Natural killer cell (primary cell): ENCODE data around the gene XPNPEP2. TPM values are rescaled to one million over a fixed set of nuclear protein-coding genes. Genes with fewer than 3 reads are reported as not detected.

Experiments used
- ATAC-seq, 3 donors: fragments of 150-1000 bp in 2 of 3; fragments of 200-7000 bp in 1 of 3; cut with Tn5 transposase; 1 replicate in 1 of 3; 2 replicates in 2 of 3; pipeline ENCODE4 v1.10.0; 2021; ENCODE audit warnings: mild to moderate bottlenecking in 2 of 3, moderate library complexity in 2 of 3
- DNase-seq, 2 donors: peaks; one replicate each; pipeline versions ENCODE4 v3.0.0 to v3.0.0-alpha.2; 2013 to 2021; ENCODE audit warnings: mixed read lengths in 1 of 2
- H3K27ac ChIP-seq: one replicate; pipeline ENCODE4 v1.5.1; 2013; ENCODE audit warnings: mild to moderate bottlenecking, low read length
- H3K27me3 ChIP-seq: one replicate; pipeline ENCODE4 v1.6.1; 2013; ENCODE audit warnings: low read length; ENCODE audit not compliant: control insufficient read depth, insufficient read depth
- H3K36me3 ChIP-seq: one replicate; pipeline ENCODE4 v1.6.1; 2013; ENCODE audit warnings: low read length; ENCODE audit not compliant: control insufficient read depth, insufficient read depth
- H3K4me1 ChIP-seq: one replicate; pipeline ENCODE4 v1.6.1; 2013; ENCODE audit warnings: low read length; ENCODE audit not compliant: control insufficient read depth, insufficient read depth
- H3K4me3 ChIP-seq: one replicate; pipeline ENCODE4 v1.5.1; 2013; ENCODE audit warnings: low read length
- H3K9me3 ChIP-seq: one replicate; pipeline ENCODE4 v1.6.1; 2013; ENCODE audit warnings: low read length; ENCODE audit not compliant: control insufficient read depth, insufficient read depth
- H3K27ac Mint-ChIP-seq, 2 donors: one replicate each; pipeline ENCODE4 v1.8.0; 2022; ENCODE audit warnings: mild to moderate bottlenecking in 2 of 2, mixed read lengths in 2 of 2, moderate library complexity in 1 of 2
- H3K27me3 Mint-ChIP-seq, 2 donors: one replicate each; pipeline ENCODE4 v1.8.0; 2022; ENCODE audit warnings: low read depth in 2 of 2, mixed read lengths in 2 of 2
- H3K36me3 Mint-ChIP-seq: one replicate; pipeline ENCODE4 v1.8.0; 2022; ENCODE audit warnings: mixed read lengths
- H3K4me1 Mint-ChIP-seq, 2 donors: one replicate each; pipeline ENCODE4 v1.8.0; 2022; ENCODE audit warnings: mixed read lengths in 2 of 2
- H3K4me3 Mint-ChIP-seq: one replicate; pipeline ENCODE4 v1.8.0; 2022; ENCODE audit warnings: mild to moderate bottlenecking, moderate library complexity, mixed read lengths
- H3K9me3 Mint-ChIP-seq, 2 donors: one replicate each; pipeline ENCODE4 v1.8.0; 2022; ENCODE audit warnings: mixed read lengths in 2 of 2
- CTCF ChIP-seq: fragments of 200-600 bp; IDR thresholded peaks from one replicate; pipeline ENCODE4 v1.8.0; 2022; ENCODE audit warnings: antibody characterized with exemption
- WGBS: methylation state at CpG from one replicate; pipeline ENCODE4 v1.1.7; 2013; ENCODE audit warnings: missing lambda C conversion rate; ENCODE audit not compliant: insufficient coverage; 5-methylcytosine and 5-hydroxymethylcytosine counted together
- intact Hi-C: fragments of 100-400 bp; cut with micrococcal nuclease; formaldehyde crosslinking; loops from one replicate; pipeline ENCODE4 v1.14.2; 2022
- total RNA-seq, 4 donors: library from RNA; stranded (reverse); fragments of 120-200 nt in 1 of 4; gene quantifications; one replicate each; pipeline versions ENCODE4 v1.2.3 to v1.2.4, GENCODE V29; 2013 to 2022

Gene XPNPEP2
- total RNA-seq, 3 donors from 2014 or later (not counting 1 experiment from before 2014, with no cell fraction given), result 0.96 to 2.6 (median 1.6) TPM

GRCh38 chrX:129693354-129693753 is 45.4 kb upstream of the XPNPEP2 start:
- intact Hi-C loops, result no loop called here
- Histone ChIP-seq H3K36me3 (no peaks in the 10 kb centered on the region), H3K27me3 (no peaks in the 10 kb centered on the region), H3K27ac (no peak overlapping the region), H3K4me3 (no peak overlapping the region), H3K4me1 (no peaks in the 10 kb centered on the region), H3K9me3 (no peaks in the 10 kb centered on the region)
- Mint-ChIP-seq H3K9me3 (no peaks in the 10 kb centered on the region), H3K27ac (no peak overlapping the region), H3K27me3 (peaks cover 0 to 12% of the 10 kb centered on the region in 2 donors), H3K36me3 (no peaks in the 10 kb centered on the region), H3K4me3 (no peak overlapping the region), H3K4me1 (no peaks in the 10 kb centered on the region)
- DNase-seq (no peak), ATAC-seq (no peak)
- TF ChIP-seq CTCF, result no peak
- 95% methylated on average over 2 of the region's 3 CpGs for WGBS

DNA sequence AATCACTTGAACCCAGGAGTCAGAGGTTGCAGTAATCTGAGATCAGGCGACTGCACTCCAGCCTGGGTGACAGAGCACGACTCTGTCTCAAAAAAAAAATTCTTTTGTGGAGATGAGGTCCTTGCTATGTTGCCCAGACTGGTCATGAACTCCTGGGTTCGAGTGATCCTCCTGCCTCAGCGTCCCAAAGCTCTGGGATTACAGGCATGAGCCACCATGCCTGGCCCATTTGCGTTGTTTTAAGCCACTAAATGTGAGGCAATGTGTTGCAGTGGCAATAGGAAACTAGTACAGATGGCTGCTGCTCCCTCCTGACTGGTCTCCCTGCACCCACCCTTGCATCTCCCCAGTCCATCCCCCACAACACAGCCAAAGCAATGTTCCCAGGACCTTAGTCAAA is 44.0 kb upstream of the XPNPEP2 start:
- Mint-ChIP-seq H3K4me1 (no peaks in the 10 kb centered on the region), H3K9me3 (no peaks in the 10 kb centered on the region), H3K27me3 (peaks cover 0 to 12% of the 10 kb centered on the region in 2 donors), H3K4me3 (no peak overlapping the region), H3K27ac (no peak overlapping the region), H3K36me3 (no peaks in the 10 kb centered on the region)
- Histone ChIP-seq H3K4me3 (no peak overlapping the region), H3K9me3 (no peaks in the 10 kb centered on the region), H3K27ac (no peak overlapping the region), H3K27me3 (no peaks in the 10 kb centered on the region), H3K4me1 (no peaks in the 10 kb centered on the region), H3K36me3 (no peaks in the 10 kb centered on the region)
- WGBS, result 95% methylated on average over 5 of the region's 5 CpGs
- intact Hi-C loops, result no loop called here
- no peak for ATAC-seq
- TF ChIP-seq CTCF, result no peak
- DNase-seq, result no peak

DNA sequence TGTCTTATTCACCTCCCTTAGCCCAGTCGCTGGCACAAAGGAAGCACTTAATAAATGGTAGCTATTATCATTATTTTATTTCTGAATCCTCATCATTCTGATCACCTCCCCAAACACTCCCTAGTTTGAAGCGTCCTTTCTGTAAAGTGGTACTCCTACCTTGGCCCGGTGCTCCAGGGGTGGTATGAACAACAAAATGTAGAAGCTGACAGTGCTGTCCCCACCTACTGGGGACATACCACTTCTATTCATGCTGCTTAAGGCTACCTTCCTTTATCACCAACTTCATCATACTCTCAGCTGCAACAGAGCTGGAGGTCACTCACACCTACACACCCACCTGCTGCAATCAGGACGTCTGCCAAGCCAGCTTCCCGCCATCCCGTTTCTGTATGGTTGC is 43.2 kb upstream of the XPNPEP2 start:
- H3K4me1 Mint-ChIP-seq, result no peaks in the 10 kb centered on the region
- no peaks in the 10 kb centered on the region for H3K36me3 Mint-ChIP-seq
- Histone ChIP-seq H3K9me3 (no peaks in the 10 kb centered on the region), H3K36me3 (no peaks in the 10 kb centered on the region), H3K4me3 (no peak overlapping the region), H3K4me1 (no peaks in the 10 kb centered on the region), H3K27ac (no peak overlapping the region), H3K27me3 (no peaks in the 10 kb centered on the region)
- DNase-seq, result no peak
- intact Hi-C loops, result no loop called here
- no peak for TF ChIP-seq CTCF
- H3K4me3 Mint-ChIP-seq, result no peak overlapping the region
- ATAC-seq, result no peak
- H3K27me3 Mint-ChIP-seq, result peaks cover 0 to 12% of the 10 kb centered on the region in 2 donors
- H3K27ac Mint-ChIP-seq, result no peak overlapping the region
- 84% methylated on average over 3 of the region's 6 CpGs for WGBS
- H3K9me3 Mint-ChIP-seq, result no peaks in the 10 kb centered on the region

DNA sequence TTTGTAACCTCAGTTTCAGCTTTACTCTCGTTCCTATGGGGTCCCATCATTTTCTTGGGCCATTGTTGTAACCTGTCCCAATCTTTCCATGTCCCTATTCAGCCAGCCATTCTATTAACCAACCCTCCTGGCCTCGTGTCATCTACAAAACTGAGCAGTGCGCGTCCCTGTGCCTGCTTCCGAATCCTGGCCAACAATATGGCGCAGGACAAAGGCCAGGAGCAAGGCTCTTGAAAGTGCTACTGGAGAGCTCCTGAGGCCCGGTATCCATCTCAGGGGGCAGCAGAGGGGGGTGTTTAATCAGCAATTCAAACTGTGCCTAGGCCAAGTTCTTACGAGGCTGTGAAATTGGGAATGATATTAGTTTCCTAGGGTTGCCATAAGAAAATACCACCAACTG is 42.8 kb upstream of the XPNPEP2 start:
- Histone ChIP-seq H3K36me3 (no peaks in the 10 kb centered on the region), H3K4me3 (no peak overlapping the region), H3K9me3 (no peaks in the 10 kb centered on the region), H3K27me3 (no peaks in the 10 kb centered on the region), H3K27ac (no peak overlapping the region), H3K4me1 (no peaks in the 10 kb centered on the region)
- no peak for DNase-seq
- H3K27ac Mint-ChIP-seq, result no peak overlapping the region
- peaks cover 0 to 12% of the 10 kb centered on the region in 2 donors for H3K27me3 Mint-ChIP-seq
- H3K4me1 Mint-ChIP-seq, result no peaks in the 10 kb centered on the region
- WGBS, result 83% methylated on average over 7 of the region's 8 CpGs
- no peak for ATAC-seq
- H3K9me3 Mint-ChIP-seq, result no peaks in the 10 kb centered on the region
- TF ChIP-seq CTCF, result no peak
- no peak overlapping the region for H3K4me3 Mint-ChIP-seq
- no peaks in the 10 kb centered on the region for H3K36me3 Mint-ChIP-seq
- intact Hi-C loops, result no loop called here
